ENCODE data around the gene TGFBR2.

The TGFBR2 gene

GRCh38 chr3:30606301-30607031, at the start of gene TGFBR2:
Gene TGFBR2 (plus strand): TSS chr3:30606601. CDS start chr3:30606884, 283 bp downstream.
- Mint-ChIP-seq H3K27me3 (no peaks in the 10 kb centered on the region), H3K4me3 (peak within 1 kb of the TSS; percentile 99), H3K27ac (peak within 1 kb of the TSS; percentile 97), H3K4me1 (ENCODE audit: low read depth) (peaks cover 61% of the 10 kb centered on the region), H3K36me3 (peaks cover 19% of the 10 kb centered on the region), H3K9me3 (ENCODE audit: low read depth) (no peaks in the 10 kb centered on the region)

GRCh38 chr3:30557746-30558303, 48.6 kb upstream of the TGFBR2 start:
- peaks cover 6% of the 10 kb centered on the region for H3K4me1 Mint-ChIP-seq (ENCODE audit: low read depth)
- H3K9me3 Mint-ChIP-seq (ENCODE audit: low read depth) = no peaks in the 10 kb centered on the region
- H3K27ac Mint-ChIP-seq = no peak overlapping the region

GRCh38 chr3:30563956-30564355, 42.4 kb upstream of the TGFBR2 start:
- Mint-ChIP-seq H3K4me1 (ENCODE audit: low read depth) (no peaks in the 10 kb centered on the region), H3K27me3 (no peaks in the 10 kb centered on the region), H3K9me3 (ENCODE audit: low read depth) (no peaks in the 10 kb centered on the region), H3K36me3 (no peaks in the 10 kb centered on the region), H3K4me3 (no peak overlapping the region), H3K27ac (no peak overlapping the region)

More at GRCh38 chr3:30557746-30558303, 48.6 kb upstream of the TGFBR2 start:
- Mint-ChIP-seq H3K4me3 (no peak overlapping the region), H3K27me3 (no peaks in the 10 kb centered on the region), H3K36me3 (peaks cover 3% of the 10 kb centered on the region)

GRCh38 chr3:30567139-30567753, 39.2 kb upstream of the TGFBR2 start:
- no peaks in the 10 kb centered on the region for H3K4me1 Mint-ChIP-seq (ENCODE audit: low read depth)
- no peaks in the 10 kb centered on the region for H3K9me3 Mint-ChIP-seq (ENCODE audit: low read depth)
- H3K27ac Mint-ChIP-seq = no peak overlapping the region
- no peaks in the 10 kb centered on the region for H3K36me3 Mint-ChIP-seq
- H3K4me3 Mint-ChIP-seq = no peak overlapping the region
- H3K27me3 Mint-ChIP-seq = no peaks in the 10 kb centered on the region

GRCh38 chr3:30576946-30577345, 29.5 kb upstream of the TGFBR2 start:
- no peaks in the 10 kb centered on the region for H3K27me3 Mint-ChIP-seq
- peaks cover 13% of the 10 kb centered on the region for H3K4me1 Mint-ChIP-seq (ENCODE audit: low read depth)
- H3K36me3 Mint-ChIP-seq = peaks cover 2% of the 10 kb centered on the region
- no peak overlapping the region for H3K4me3 Mint-ChIP-seq
- H3K27ac Mint-ChIP-seq = no peak overlapping the region
- H3K9me3 Mint-ChIP-seq (ENCODE audit: low read depth) = no peaks in the 10 kb centered on the region

- Mint-ChIP-seq H3K36me3 (peaks cover 2% of the 10 kb centered on the region), H3K27me3 (no peaks in the 10 kb centered on the region), H3K4me3 (no peak overlapping the region), H3K4me1 (ENCODE audit: low read depth) (peaks cover 13% of the 10 kb centered on the region), H3K9me3 (ENCODE audit: low read depth) (no peaks in the 10 kb centered on the region), H3K27ac (peak overlapping the region; percentile 4)
Measured at GRCh38 chr3:30577788-30578187, 28.6 kb upstream of the TGFBR2 start.

- peaks cover 13% of the 10 kb centered on the region for H3K4me1 Mint-ChIP-seq (ENCODE audit: low read depth)
- no peak overlapping the region for H3K4me3 Mint-ChIP-seq
- H3K27me3 Mint-ChIP-seq = no peaks in the 10 kb centered on the region
- H3K27ac Mint-ChIP-seq = peak overlapping the region; percentile 24
- H3K9me3 Mint-ChIP-seq (ENCODE audit: low read depth) = no peaks in the 10 kb centered on the region
- no peaks in the 10 kb centered on the region for H3K36me3 Mint-ChIP-seq
Measured at GRCh38 chr3:30578479-30578878, 27.9 kb upstream of the TGFBR2 start.

DNA sequence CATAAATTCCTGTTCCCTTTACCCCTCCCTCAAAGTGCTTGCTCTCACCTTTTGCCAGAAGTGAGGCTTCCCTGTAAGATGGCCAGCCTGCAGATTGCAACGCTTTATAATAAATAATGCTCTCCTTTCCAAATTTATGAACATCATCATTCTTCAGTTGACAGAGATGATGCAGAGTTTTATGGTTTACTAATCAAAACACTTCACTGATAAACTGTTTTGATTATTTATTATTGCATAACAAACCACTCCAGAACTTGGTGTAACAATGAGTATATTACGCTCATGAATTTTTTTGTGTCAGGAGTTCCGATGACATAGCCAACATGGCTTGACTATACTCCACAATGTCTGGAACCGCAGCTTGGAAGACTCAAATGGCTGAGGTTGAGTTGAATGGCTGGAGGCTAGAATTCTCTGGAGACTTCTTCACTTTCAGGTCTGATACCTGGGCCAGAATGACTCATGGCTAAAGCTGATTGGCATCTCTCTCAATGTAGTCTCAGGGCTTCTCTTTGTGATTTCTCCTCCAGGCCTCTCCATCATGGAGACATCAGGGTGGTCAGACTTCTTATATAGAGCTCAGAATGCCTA, 27.3 kb upstream of the TGFBR2 start:
- H3K27ac Mint-ChIP-seq = no peak overlapping the region
- H3K4me3 Mint-ChIP-seq = no peak overlapping the region
- H3K4me1 Mint-ChIP-seq (ENCODE audit: low read depth) = peaks cover 13% of the 10 kb centered on the region
- H3K36me3 Mint-ChIP-seq = no peaks in the 10 kb centered on the region
- no peaks in the 10 kb centered on the region for H3K27me3 Mint-ChIP-seq
- no peaks in the 10 kb centered on the region for H3K9me3 Mint-ChIP-seq (ENCODE audit: low read depth)

GRCh38 chr3:30581067-30581585, 25.3 kb upstream of the TGFBR2 start:
- no peaks in the 10 kb centered on the region for H3K9me3 Mint-ChIP-seq (ENCODE audit: low read depth)
- H3K27me3 Mint-ChIP-seq = no peaks in the 10 kb centered on the region
- no peak overlapping the region for H3K4me3 Mint-ChIP-seq
- H3K36me3 Mint-ChIP-seq = no peaks in the 10 kb centered on the region
- peaks cover 13% of the 10 kb centered on the region for H3K4me1 Mint-ChIP-seq (ENCODE audit: low read depth)
- no peak overlapping the region for H3K27ac Mint-ChIP-seq

- no peaks in the 10 kb centered on the region for H3K36me3 Mint-ChIP-seq
- no peaks in the 10 kb centered on the region for H3K9me3 Mint-ChIP-seq (ENCODE audit: low read depth)
- H3K4me1 Mint-ChIP-seq (ENCODE audit: low read depth) = peaks cover 13% of the 10 kb centered on the region
Measured at GRCh38 chr3:30581982-30582381, 24.4 kb upstream of the TGFBR2 start.

GRCh38 chr3:30583973-30584372, 22.4 kb upstream of the TGFBR2 start:
- no peaks in the 10 kb centered on the region for H3K36me3 Mint-ChIP-seq
- no peak overlapping the region for H3K27ac Mint-ChIP-seq
- peaks cover 2% of the 10 kb centered on the region for H3K4me1 Mint-ChIP-seq (ENCODE audit: low read depth)
- H3K9me3 Mint-ChIP-seq (ENCODE audit: low read depth) = no peaks in the 10 kb centered on the region
- H3K4me3 Mint-ChIP-seq = no peak overlapping the region
- no peaks in the 10 kb centered on the region for H3K27me3 Mint-ChIP-seq

More at GRCh38 chr3:30581982-30582381, 24.4 kb upstream of the TGFBR2 start:
- no peak overlapping the region for H3K4me3 Mint-ChIP-seq
- H3K27me3 Mint-ChIP-seq = no peaks in the 10 kb centered on the region
- H3K27ac Mint-ChIP-seq = no peak overlapping the region

GRCh38 chr3:30585654-30586053, 20.7 kb upstream of the TGFBR2 start:
- Mint-ChIP-seq H3K4me3 (no peak overlapping the region), H3K36me3 (no peaks in the 10 kb centered on the region), H3K4me1 (ENCODE audit: low read depth) (no peaks in the 10 kb centered on the region), H3K27me3 (no peaks in the 10 kb centered on the region), H3K27ac (no peak overlapping the region), H3K9me3 (ENCODE audit: low read depth) (no peaks in the 10 kb centered on the region)

DNA sequence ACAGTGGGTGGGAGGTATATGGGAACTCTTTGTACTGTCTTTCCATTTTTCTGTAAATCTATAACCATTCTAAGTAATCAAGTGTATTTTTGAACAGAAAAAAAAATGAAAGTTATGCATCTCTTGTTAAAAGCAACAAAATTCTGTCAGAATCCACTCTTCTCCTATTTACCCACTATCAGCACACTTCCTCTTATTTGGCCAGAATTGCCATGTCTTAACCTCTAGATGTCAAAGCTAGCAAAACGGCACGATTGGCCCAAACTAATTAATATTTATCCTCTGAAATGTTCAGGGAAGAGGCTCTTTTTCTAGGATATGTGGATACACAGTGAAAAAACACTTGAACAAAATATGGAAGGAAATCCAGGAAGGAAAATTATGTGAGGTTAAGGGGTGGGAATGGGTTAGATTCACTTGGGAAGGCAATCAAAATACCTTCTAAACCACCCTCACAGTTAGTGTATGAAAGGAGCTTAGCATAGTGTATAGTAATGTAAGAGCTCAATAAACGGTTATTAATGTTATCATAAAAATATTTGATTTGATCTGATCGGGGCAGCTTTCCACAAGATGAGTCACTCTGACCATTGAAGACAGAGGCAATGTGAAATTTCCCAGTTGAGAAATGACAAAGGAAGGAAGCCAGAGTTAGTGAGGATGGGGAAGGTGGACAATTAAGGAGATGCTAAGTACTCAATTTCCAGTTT, 20.1 kb upstream of the TGFBR2 start:
- Mint-ChIP-seq H3K4me3 (no peak overlapping the region), H3K4me1 (ENCODE audit: low read depth) (no peaks in the 10 kb centered on the region), H3K9me3 (ENCODE audit: low read depth) (no peaks in the 10 kb centered on the region), H3K27me3 (no peaks in the 10 kb centered on the region), H3K36me3 (no peaks in the 10 kb centered on the region), H3K27ac (no peak overlapping the region)

GRCh38 chr3:30586806-30587486, 19.5 kb upstream of the TGFBR2 start:
- Mint-ChIP-seq H3K4me3 (no peak overlapping the region), H3K9me3 (ENCODE audit: low read depth) (no peaks in the 10 kb centered on the region), H3K27me3 (no peaks in the 10 kb centered on the region), H3K27ac (no peak overlapping the region), H3K4me1 (ENCODE audit: low read depth) (no peaks in the 10 kb centered on the region), H3K36me3 (no peaks in the 10 kb centered on the region)

All from activated naive CD8-positive, alpha-beta T cell (primary cell).